Peyer's patch (tissue), 4 donors: Measurements from ENCODE around the gene STARD10. TPM values are rescaled to one million over a fixed set of nuclear protein-coding genes. Genes with fewer than 3 reads are reported as not detected.

Experiments used
- DNase-seq, 3 donors: peaks; one replicate each; pipeline ENCODE4 v3.0.0-alpha.2; 2017 to 2019
- H3K27ac ChIP-seq, 4 donors: fragments of 200-600 bp; sonication (generic); one replicate each; pipeline ENCODE4 v1.5.1; 2016 to 2019
- H3K27me3 ChIP-seq, 2 donors: fragments of 200-600 bp; sonication (generic); one replicate each; pipeline ENCODE4 v1.5.1; 2019
- H3K36me3 ChIP-seq, 3 donors: fragments of 200-600 bp; sonication (generic); one replicate each; pipeline ENCODE4 v1.5.1; 2016 to 2019
- H3K4me1 ChIP-seq, 4 donors: fragments of 200-600 bp; sonication (generic); one replicate each; pipeline ENCODE4 v1.5.1; 2016 to 2019
- H3K4me3 ChIP-seq, 4 donors: fragments of 200-600 bp; sonication (generic); 1 replicate in 3 of 4; 2 replicates in 1 of 4; pipeline ENCODE4 v1.5.1; 2016 to 2019; ENCODE audit warnings: mild to moderate bottlenecking in 1 of 4
- H3K9me3 ChIP-seq, 4 donors: fragments of 200-600 bp; sonication (generic); one replicate each; pipeline ENCODE4 v1.5.1; 2016 to 2019; ENCODE audit warnings: mild to moderate bottlenecking in 1 of 4
- POLR2A ChIP-seq, 2 donors: fragments of 450-650 bp; IDR thresholded peaks; one replicate each; pipeline ENCODE4 v1.5.1; 2017; ENCODE audit warnings: antibody characterized with exemption in 2 of 2, mild to moderate bottlenecking in 2 of 2, moderate library complexity in 2 of 2
- total RNA-seq, 4 donors: library from RNA; depleted of rRNA; stranded (reverse); fragments of >200 nt; gene quantifications; one replicate each; pipeline ENCODE4 v1.1.0, GENCODE V29; 2016
- TF ChIP-seq, protein P1 (sequence below), 6 experiments: fragments of 450-650 bp in 4 of 6; fragments of 200-600 bp in 2 of 6; sonication (generic) in 1 of 6; IDR thresholded peaks; one replicate each; pipeline ENCODE4 v1.5.1; 2017 to 2019; ENCODE audit warnings: antibody characterized with exemption in 6 of 6, mild to moderate bottlenecking in 3 of 6, moderate library complexity in 1 of 6

STARD10 gene
- total RNA-seq, 4 donors from 2014 or later = 118 to 187 (median 168) TPM

DNA sequence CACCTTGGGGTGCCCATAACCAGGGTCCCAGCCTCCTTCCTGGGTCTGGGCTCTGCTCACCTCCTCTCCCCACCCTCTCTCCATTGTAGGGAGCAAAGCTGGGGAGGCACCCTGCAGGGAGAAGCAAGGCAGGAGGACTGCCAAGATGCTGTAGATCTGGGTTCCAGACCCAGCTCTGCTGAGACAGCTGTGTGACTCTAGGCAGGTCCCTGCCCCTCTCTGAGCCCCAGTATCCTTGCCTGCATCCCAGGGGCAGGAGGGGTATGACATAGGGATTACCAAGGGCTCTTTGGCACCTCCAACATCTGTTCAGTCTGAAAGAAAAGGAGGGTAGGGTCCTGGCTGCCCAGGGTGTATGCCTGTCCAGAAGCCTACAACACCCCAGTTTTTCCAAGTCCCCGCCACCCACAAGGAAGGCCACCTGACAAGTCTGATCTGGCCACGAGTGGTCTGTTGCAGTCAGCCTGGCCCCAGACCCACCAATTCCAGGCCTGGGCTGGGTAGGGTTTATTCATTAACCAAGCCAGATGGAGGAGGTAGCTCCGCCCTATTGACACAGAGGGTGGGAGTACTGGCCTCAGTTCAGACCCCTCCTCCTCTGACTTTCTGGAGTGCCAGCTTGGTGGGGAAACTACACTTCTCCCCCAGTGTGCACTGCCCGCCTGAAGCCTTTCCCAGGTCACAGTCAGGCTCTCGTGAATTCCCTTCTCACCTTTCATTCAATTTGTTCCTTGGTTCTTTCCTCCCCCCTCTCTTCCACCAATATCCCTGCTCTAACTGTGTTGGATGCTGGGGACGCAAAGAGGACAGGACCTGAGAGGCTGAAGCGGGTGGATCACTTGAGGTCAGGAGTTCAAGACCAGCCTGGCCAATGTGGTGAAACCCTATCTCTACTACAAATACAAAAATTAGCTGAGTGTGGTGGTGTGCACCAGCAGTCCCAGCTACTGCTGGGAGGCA, 15.0 kb downstream of the STARD10 start:
- TF ChIP-seq POLR2A (IDR thresholded peaks at IDR 0.05) = no peak
- TF ChIP-seq, protein P1, sequence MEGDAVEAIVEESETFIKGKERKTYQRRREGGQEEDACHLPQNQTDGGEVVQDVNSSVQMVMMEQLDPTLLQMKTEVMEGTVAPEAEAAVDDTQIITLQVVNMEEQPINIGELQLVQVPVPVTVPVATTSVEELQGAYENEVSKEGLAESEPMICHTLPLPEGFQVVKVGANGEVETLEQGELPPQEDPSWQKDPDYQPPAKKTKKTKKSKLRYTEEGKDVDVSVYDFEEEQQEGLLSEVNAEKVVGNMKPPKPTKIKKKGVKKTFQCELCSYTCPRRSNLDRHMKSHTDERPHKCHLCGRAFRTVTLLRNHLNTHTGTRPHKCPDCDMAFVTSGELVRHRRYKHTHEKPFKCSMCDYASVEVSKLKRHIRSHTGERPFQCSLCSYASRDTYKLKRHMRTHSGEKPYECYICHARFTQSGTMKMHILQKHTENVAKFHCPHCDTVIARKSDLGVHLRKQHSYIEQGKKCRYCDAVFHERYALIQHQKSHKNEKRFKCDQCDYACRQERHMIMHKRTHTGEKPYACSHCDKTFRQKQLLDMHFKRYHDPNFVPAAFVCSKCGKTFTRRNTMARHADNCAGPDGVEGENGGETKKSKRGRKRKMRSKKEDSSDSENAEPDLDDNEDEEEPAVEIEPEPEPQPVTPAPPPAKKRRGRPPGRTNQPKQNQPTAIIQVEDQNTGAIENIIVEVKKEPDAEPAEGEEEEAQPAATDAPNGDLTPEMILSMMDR (IDR thresholded peaks at IDR 0.05) = no peak
- H3K4me1 ChIP-seq = peaks cover 2 to 64% (median 25%) of the 10 kb centered on the region in 4 donors
- H3K27me3 ChIP-seq = no peaks in the 10 kb centered on the region
- peak overlapping the region in 2 of 4 donors; percentile 27 to 89 for H3K27ac ChIP-seq
- no peaks in the 10 kb centered on the region for H3K9me3 ChIP-seq
- H3K4me3 ChIP-seq = peak overlapping the region in 2 of 4 donors; percentile 27 to 82
- peak in 1 of 3 donors; percentile 58 for DNase-seq
- no peaks in the 10 kb centered on the region for H3K36me3 ChIP-seq

DNA sequence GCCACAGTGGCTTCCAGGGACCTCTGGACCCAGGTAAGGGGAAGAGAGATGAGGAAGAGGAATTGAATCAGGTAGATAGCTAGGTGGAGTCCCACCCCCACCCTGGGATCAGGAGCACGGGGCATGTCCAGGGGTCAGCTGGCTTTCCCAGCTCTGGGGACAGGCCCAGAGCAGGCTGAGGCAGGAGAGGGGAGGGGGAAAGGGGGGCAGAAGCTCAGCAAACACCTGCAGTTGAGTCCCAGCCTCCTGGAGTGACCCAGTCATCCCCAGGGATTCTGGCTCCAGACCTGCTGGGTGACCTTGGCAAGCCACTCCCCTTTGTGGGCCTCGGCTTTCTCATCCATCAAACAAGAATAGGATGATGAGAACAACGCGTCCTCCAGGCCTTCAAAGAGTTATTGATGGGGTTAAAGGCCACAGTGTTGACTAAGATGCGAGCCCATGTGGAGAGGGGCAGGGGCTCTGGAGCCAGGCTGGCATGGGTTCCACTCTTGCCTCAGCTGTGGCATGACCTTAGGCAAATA, 16.0 kb downstream of the STARD10 start:
- no peaks in the 10 kb centered on the region for H3K36me3 ChIP-seq
- TF ChIP-seq POLR2A (IDR thresholded peaks at IDR 0.05) = peak in 1 of 2 donors; percentile 5
- TF ChIP-seq, protein P1 (IDR thresholded peaks at IDR 0.05) = no peak

DNA sequence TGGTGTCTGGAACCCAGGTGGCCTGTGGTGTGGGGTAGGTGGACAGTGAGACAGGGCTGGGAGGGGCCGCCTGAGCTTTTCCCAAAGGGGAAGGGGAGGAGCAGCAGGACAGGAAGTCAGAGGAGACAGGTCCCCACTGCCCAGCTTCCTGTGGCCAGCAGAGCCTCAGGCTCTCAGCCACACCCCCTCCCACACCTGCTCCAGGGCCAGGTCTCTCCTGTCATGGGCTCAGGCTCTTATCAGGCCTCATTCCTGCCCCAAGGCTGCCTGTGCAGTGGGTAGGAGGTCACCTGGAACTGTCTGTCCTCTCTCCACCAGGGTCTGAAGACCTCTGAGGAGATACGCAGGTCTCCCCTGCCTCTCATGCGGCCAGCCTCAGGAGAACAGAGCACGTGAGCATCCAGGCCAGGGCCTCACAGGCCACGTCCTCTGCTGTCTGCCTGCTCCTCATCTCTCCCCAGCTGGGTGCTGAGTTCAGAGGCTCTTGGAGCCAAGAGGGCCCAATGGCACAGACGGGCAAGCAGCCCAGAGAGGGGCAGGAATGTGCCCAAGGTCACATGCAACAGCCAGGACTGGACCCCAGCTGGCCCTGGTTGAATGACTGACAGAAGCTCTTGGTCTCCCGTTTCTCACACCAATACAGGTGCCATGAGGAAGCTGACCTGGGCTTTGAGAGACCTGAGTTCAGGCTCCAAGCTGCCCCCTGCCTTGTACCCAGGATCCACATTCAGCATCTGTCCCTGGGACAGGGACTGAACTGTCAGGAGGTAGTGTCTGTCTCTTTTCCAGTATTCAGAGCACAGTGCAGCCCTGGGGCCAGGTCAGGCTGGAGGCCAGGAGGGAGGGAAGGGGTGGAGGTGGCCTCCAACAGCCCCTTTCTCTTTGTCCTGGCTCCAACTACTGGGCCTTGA, 16.7 kb downstream of the STARD10 start:
- peak overlapping the region; percentile 12 to 89 (median 36) for H3K27ac ChIP-seq
- H3K36me3 ChIP-seq = no peaks in the 10 kb centered on the region
- no peaks in the 10 kb centered on the region for H3K9me3 ChIP-seq
- TF ChIP-seq, protein P1 (IDR thresholded peaks at IDR 0.05) = no peak
- TF ChIP-seq POLR2A (IDR thresholded peaks at IDR 0.05) = no peak
- H3K4me1 ChIP-seq = peaks cover 2 to 67% (median 20%) of the 10 kb centered on the region in 4 donors
- no peaks in the 10 kb centered on the region for H3K27me3 ChIP-seq
- DNase-seq = no peak
- no peak overlapping the region for H3K4me3 ChIP-seq

More for the DNA sequence above, 16.0 kb downstream of the STARD10 start:
- no peak overlapping the region for H3K4me3 ChIP-seq
- no peaks in the 10 kb centered on the region for H3K27me3 ChIP-seq
- peak in 1 of 3 donors; percentile 64 for DNase-seq
- H3K27ac ChIP-seq = peak overlapping the region; percentile 12 to 89 (median 36)
- H3K4me1 ChIP-seq = peaks cover 2 to 71% (median 25%) of the 10 kb centered on the region in 4 donors
- H3K9me3 ChIP-seq = no peaks in the 10 kb centered on the region

DNA sequence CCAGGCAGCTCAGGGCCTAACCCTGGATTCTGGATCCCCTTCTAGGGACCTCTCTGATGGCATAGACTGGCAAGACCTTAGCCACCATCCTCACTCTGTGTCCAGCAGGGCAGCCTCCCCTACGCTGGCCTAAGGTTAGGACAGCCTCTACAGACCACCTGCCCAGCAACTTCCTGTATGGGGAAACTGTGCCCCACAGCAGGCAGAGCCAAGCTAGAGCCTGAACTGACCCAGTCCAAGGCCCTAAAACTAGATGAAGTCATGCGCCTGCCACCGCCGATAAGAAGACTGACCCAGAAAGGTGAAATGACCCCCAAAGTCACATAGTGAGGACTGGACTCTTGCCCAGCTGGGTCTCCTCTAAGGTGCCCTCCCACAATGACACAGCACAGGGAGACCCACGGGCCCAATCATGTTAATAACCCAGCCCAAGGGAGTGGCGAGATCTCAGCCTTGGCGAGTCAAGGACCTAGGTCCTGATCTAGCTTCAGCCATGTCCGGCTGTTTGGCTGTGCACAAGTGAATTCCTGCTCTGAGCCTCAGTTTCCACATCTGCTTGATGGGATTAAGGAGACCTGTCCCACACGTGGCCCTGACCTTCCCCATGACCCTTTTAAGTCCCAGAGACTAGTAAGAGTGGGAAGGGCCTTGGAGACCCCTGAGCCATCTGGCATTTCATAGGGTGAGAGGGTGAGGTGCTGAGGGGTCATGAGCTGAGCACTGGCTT, 17.6 kb downstream of the STARD10 start:
- DNase-seq = no peak
- TF ChIP-seq, protein P1 (IDR thresholded peaks at IDR 0.05) = no peak
- TF ChIP-seq POLR2A (IDR thresholded peaks at IDR 0.05) = no peak
- peaks cover 2 to 69% (median 17%) of the 10 kb centered on the region in 4 donors for H3K4me1 ChIP-seq
- peak overlapping the region in 1 of 4 donors; percentile 89 for H3K27ac ChIP-seq
- no peak overlapping the region for H3K4me3 ChIP-seq
- no peaks in the 10 kb centered on the region for H3K36me3 ChIP-seq
- no peaks in the 10 kb centered on the region for H3K27me3 ChIP-seq
- H3K9me3 ChIP-seq = no peaks in the 10 kb centered on the region
